Activated T-helper 17 cell treated with anti-CD3 and anti-CD28 coated beads, Interleukin-2, amount 50 U/mL, for 72 hours (primary cell): ENCODE measurements around the gene TTC24. TPM values are rescaled to one million over a fixed set of nuclear protein-coding genes. Genes with fewer than 3 reads are reported as not detected.
A peak's percentile ranks its signal among the peaks of the same experiment; 100 is the strongest.

Experiments
- ATAC-seq: fragments of 150-1000 bp; cut with Tn5 transposase; replicated peaks from 2 replicates; pipeline ENCODE4 v1.10.0; 2021; ENCODE audit warnings: mild to moderate bottlenecking, moderate library complexity
- H3K27ac Mint-ChIP-seq: one replicate; pipeline ENCODE4 v1.8.0; 2022; ENCODE audit warnings: mixed read lengths
- H3K27me3 Mint-ChIP-seq: one replicate; pipeline ENCODE4 v1.8.0; 2022; ENCODE audit warnings: mixed read lengths
- H3K36me3 Mint-ChIP-seq: one replicate; pipeline ENCODE4 v1.8.0; 2022; ENCODE audit warnings: low read depth, mild to moderate bottlenecking, mixed read lengths
- H3K4me1 Mint-ChIP-seq: one replicate; pipeline ENCODE4 v1.8.0; 2022; ENCODE audit warnings: mixed read lengths
- H3K4me3 Mint-ChIP-seq: one replicate; pipeline ENCODE4 v1.8.0; 2022; ENCODE audit warnings: mild to moderate bottlenecking, mixed read lengths
- H3K9me3 Mint-ChIP-seq: one replicate; pipeline ENCODE4 v1.8.0; 2022; ENCODE audit warnings: mixed read lengths
- total RNA-seq, 2 donors: library from RNA; stranded (reverse); gene quantifications; one replicate each; pipeline ENCODE4 v1.2.3, GENCODE V29; 2022

TTC24 gene
- total RNA-seq, 2 donors from 2014 or later = 0.79 TPM; not detected in 1

- no peak for ATAC-seq
- H3K36me3 Mint-ChIP-seq = no peaks in the 10 kb centered on the region
- no peaks in the 10 kb centered on the region for H3K9me3 Mint-ChIP-seq
- H3K4me3 Mint-ChIP-seq = no peak overlapping the region
- peaks cover 6% of the 10 kb centered on the region for H3K27me3 Mint-ChIP-seq
- no peak overlapping the region for H3K27ac Mint-ChIP-seq
- peaks cover 7% of the 10 kb centered on the region for H3K4me1 Mint-ChIP-seq
Observed at GRCh38 chr1:156566436-156566835, 13.1 kb upstream of the TTC24 start.

GRCh38 chr1:156571261-156571852 is 8.2 kb upstream of the TTC24 start:
- Mint-ChIP-seq H3K36me3 (no peaks in the 10 kb centered on the region), H3K4me3 (peak overlapping the region; percentile 81), H3K27me3 (peaks cover 33% of the 10 kb centered on the region), H3K27ac (peak overlapping the region; percentile 20), H3K4me1 (peaks cover 16% of the 10 kb centered on the region), H3K9me3 (no peaks in the 10 kb centered on the region)
- ATAC-seq = peak; percentile 72

GRCh38 chr1:156571919-156572662 is 7.4 kb upstream of the TTC24 start, which contains the start of gene IQGAP3:
TSS of gene IQGAP3 (minus strand) at chr1:156572565. CDS start at chr1:156572529, 36 bp downstream.
- peak within 1 kb of the TSS; percentile 66 for H3K27ac Mint-ChIP-seq
- no peaks in the 10 kb centered on the region for H3K9me3 Mint-ChIP-seq
- H3K36me3 Mint-ChIP-seq = no peaks in the 10 kb centered on the region
- H3K27me3 Mint-ChIP-seq = peaks cover 33% of the 10 kb centered on the region
- H3K4me1 Mint-ChIP-seq = peaks cover 16% of the 10 kb centered on the region
- H3K4me3 Mint-ChIP-seq = peak within 1 kb of the TSS; percentile 81
- peak; percentile 73 for ATAC-seq

- peaks cover 16% of the 10 kb centered on the region for H3K4me1 Mint-ChIP-seq
- H3K27me3 Mint-ChIP-seq = peaks cover 33% of the 10 kb centered on the region
- H3K27ac Mint-ChIP-seq = peak overlapping the region; percentile 66
- no peaks in the 10 kb centered on the region for H3K9me3 Mint-ChIP-seq
- peak overlapping the region; percentile 81 for H3K4me3 Mint-ChIP-seq
- ATAC-seq = no peak
- H3K36me3 Mint-ChIP-seq = no peaks in the 10 kb centered on the region
Observed at GRCh38 chr1:156572663-156573018, 6.9 kb upstream of the TTC24 start.

DNA sequence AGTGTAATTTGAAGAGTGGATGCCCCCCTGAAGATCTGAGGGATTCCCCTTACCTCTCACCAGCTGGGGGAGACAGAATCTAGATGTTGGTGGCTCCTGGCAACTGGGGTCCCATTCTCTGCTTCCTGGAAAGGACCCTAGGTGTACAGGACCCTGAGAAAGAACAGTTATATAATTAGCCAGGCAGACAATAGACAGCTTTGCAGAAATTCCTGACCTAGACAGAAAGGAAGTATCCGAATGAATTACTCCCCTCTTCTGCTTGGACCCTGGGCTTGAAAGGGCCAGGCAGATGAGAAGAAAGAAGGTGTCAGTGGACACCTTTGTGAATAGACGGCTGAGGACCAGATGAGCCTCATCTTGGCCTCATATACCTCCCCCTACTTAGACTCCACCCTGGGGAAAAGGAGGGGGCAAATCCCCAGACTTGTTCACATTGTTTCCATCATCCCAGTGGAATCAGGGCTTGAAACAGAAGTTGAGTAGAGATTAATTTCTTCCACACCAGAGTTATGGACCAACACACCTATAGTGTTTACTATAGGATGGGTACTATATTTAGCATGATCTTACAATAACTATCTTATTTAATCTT is 5.4 kb upstream of the TTC24 start:
- Mint-ChIP-seq H3K27me3 (peaks cover 33% of the 10 kb centered on the region), H3K4me1 (peaks cover 16% of the 10 kb centered on the region), H3K36me3 (no peaks in the 10 kb centered on the region), H3K27ac (no peak overlapping the region), H3K9me3 (no peaks in the 10 kb centered on the region), H3K4me3 (no peak overlapping the region)
- ATAC-seq = no peak

- H3K4me3 Mint-ChIP-seq = no peak overlapping the region
- no peaks in the 10 kb centered on the region for H3K36me3 Mint-ChIP-seq
- no peak for ATAC-seq
- peaks cover 3% of the 10 kb centered on the region for H3K4me1 Mint-ChIP-seq
- no peak overlapping the region for H3K27ac Mint-ChIP-seq
- peaks cover 18% of the 10 kb centered on the region for H3K27me3 Mint-ChIP-seq
- no peaks in the 10 kb centered on the region for H3K9me3 Mint-ChIP-seq
Observed at GRCh38 chr1:156577550-156577949, 2.0 kb upstream of the TTC24 start.

DNA sequence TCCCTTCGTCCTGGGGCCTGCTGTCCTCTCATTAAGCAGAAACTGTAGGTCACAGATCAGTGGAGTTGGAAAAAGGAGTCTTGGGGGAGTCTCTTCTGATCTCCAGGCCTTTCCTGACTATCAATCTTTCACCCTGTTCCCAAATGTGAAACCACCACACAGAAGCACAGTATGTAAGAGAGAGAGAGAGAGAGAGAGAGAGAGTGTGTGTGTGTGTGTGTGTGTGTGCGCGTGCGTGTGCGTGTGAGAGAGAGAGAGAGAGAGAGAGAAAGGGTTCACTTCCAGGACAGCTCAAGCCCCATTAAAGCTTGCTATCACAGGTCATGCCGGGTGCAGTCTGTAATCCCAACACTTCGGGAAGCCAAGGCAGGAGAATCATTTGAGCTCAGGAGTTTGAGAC is 1.5 kb upstream of the TTC24 start:
- no peak for ATAC-seq

DNA sequence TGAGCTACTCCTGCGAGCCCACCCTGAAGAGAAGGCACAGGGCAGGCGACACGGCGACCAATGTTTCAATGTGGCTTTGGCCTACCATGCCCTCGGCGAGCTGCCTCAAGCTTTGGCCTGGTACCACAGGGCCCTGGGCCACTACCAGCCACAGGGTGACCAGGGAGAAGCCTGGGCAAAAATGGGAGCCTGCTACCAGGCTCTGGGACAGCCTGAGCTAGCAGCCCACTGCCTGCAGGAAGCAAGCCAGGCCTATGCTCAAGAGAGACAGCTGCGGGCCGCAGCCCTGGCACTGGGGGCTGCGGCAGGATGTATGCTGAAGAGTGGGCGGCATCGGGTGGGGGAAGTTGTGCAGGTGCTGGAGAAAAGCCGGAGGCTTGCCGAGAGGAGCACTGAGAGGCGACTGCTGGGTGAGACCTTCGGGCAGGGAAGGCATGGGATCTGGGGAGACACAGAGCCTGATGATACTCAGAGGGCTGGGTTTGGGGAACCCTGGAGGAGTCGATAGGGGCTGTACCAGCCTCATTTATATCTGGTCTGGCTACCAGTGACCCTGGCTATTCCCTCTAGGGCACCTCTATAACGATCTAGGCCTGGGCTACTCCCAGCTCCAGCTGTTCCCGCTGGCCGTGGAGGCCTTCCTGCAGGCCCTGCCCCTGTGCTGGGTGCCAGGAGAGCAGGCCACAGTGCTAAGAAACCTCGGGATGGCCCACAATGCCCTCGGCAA is 2.3 kb downstream of the TTC24 start:
- Mint-ChIP-seq H3K4me3 (no peak overlapping the region), H3K4me1 (no peaks in the 10 kb centered on the region), H3K9me3 (no peaks in the 10 kb centered on the region), H3K36me3 (no peaks in the 10 kb centered on the region), H3K27me3 (no peaks in the 10 kb centered on the region), H3K27ac (peak overlapping the region; percentile 70)
- no peak for ATAC-seq

More for the DNA sequence above, 1.5 kb upstream of the TTC24 start:
- H3K27me3 Mint-ChIP-seq = peaks cover 13% of the 10 kb centered on the region
- H3K36me3 Mint-ChIP-seq = no peaks in the 10 kb centered on the region
- no peak overlapping the region for H3K4me3 Mint-ChIP-seq
- H3K9me3 Mint-ChIP-seq = no peaks in the 10 kb centered on the region
- H3K27ac Mint-ChIP-seq = peak overlapping the region; percentile 30
- no peaks in the 10 kb centered on the region for H3K4me1 Mint-ChIP-seq

GRCh38 chr1:156582388-156583017 is 3.0 kb downstream of the TTC24 start:
- Mint-ChIP-seq H3K36me3 (no peaks in the 10 kb centered on the region), H3K4me3 (no peak overlapping the region), H3K9me3 (no peaks in the 10 kb centered on the region), H3K27me3 (no peaks in the 10 kb centered on the region), H3K27ac (peak overlapping the region; percentile 70), H3K4me1 (no peaks in the 10 kb centered on the region)
- ATAC-seq = no peak

- Mint-ChIP-seq H3K27ac (no peak overlapping the region), H3K4me3 (no peak overlapping the region), H3K9me3 (no peaks in the 10 kb centered on the region), H3K36me3 (no peaks in the 10 kb centered on the region), H3K27me3 (no peaks in the 10 kb centered on the region), H3K4me1 (no peaks in the 10 kb centered on the region)
- ATAC-seq = peak; percentile 64
Observed at GRCh38 chr1:156583821-156584622, 4.5 kb downstream of the TTC24 start.

- no peaks in the 10 kb centered on the region for H3K4me1 Mint-ChIP-seq
- no peaks in the 10 kb centered on the region for H3K36me3 Mint-ChIP-seq
Observed at GRCh38 chr1:156584813-156585212, 5.3 kb downstream of the TTC24 start.

GRCh38 chr1:156586323-156586722 is 6.8 kb downstream of the TTC24 start:
- Mint-ChIP-seq H3K4me3 (no peak overlapping the region), H3K36me3 (no peaks in the 10 kb centered on the region), H3K27me3 (no peaks in the 10 kb centered on the region), H3K9me3 (no peaks in the 10 kb centered on the region), H3K4me1 (no peaks in the 10 kb centered on the region), H3K27ac (no peak overlapping the region)
- ATAC-seq = no peak

More at GRCh38 chr1:156584813-156585212, 5.3 kb downstream of the TTC24 start:
- H3K27ac Mint-ChIP-seq = no peak overlapping the region
- ATAC-seq = no peak
- no peaks in the 10 kb centered on the region for H3K9me3 Mint-ChIP-seq
- no peak overlapping the region for H3K4me3 Mint-ChIP-seq
- H3K27me3 Mint-ChIP-seq = no peaks in the 10 kb centered on the region

- H3K4me1 Mint-ChIP-seq = no peaks in the 10 kb centered on the region
- H3K4me3 Mint-ChIP-seq = no peak overlapping the region
- H3K9me3 Mint-ChIP-seq = no peaks in the 10 kb centered on the region
- H3K27ac Mint-ChIP-seq = no peak overlapping the region
- no peaks in the 10 kb centered on the region for H3K36me3 Mint-ChIP-seq
- ATAC-seq = no peak
- no peaks in the 10 kb centered on the region for H3K27me3 Mint-ChIP-seq
Observed at GRCh38 chr1:156586892-156587477, 7.5 kb downstream of the TTC24 start.
